A549 (cell line): ENCODE data around the gene COIL. TPM values are rescaled to one million over a fixed set of nuclear protein-coding genes. Genes with fewer than 3 reads are reported as not detected.

Experiments used
- ATAC-seq, 2 experiments: fragments of 200-7000 bp in 1 of 2; fragments of >200 bp in 1 of 2; cut with Nextera tagmentation in 1 of 2; cut with Tn5 transposase in 1 of 2; 3 replicates each; pipeline versions ENCODE4 v1.8.0 to v1.9.1; 2018 to 2020; ENCODE audit warnings: mild to moderate bottlenecking in 1 of 2, moderate library complexity in 1 of 2
- CTCF ChIA-PET: fragments of 300-600 bp; sonication (Branson Sonifier 250); formaldehyde crosslinking; extraction: SDS; loops from one replicate; lab custom pipeline; 2021; ENCODE audit warnings: antibody characterized with exemption, inconsistent platforms; lab: Yijun Ruan, JAX
- POLR2A ChIA-PET: fragments of 350-600 bp; formaldehyde crosslinking; extraction: SDS; loops from one replicate; lab custom pipeline; 2021; ENCODE audit warnings: antibody characterized with exemption, inconsistent platforms; lab: Yijun Ruan, JAX
- DNase-seq, 2 experiments: peaks; one replicate each; pipeline versions ENCODE4 v3.0.0 to v3.0.0-alpha.2; 2011 to 2016; ENCODE audit warnings: low read depth in 1 of 2, low spot score in 1 of 2
- FAIRE-seq: peaks from 2 replicates; lab custom pipeline; 2011; peaks lifted over from hg19 to GRCh38; lab: Jason Lieb, UNC
- H3K27ac ChIP-seq, 2 experiments: fragments of >200 bp; sonication (Bioruptor Twin); formaldehyde crosslinking; 3 replicates each; pipeline ENCODE4 v1.5.1; 2016 to 2017
- H3K4me1 ChIP-seq: fragments of >200 bp; sonication (Bioruptor Twin); formaldehyde crosslinking; 3 replicates; pipeline ENCODE4 v1.6.1; 2016
- H3K4me2 ChIP-seq: fragments of >200 bp; sonication (Bioruptor Twin); formaldehyde crosslinking; 3 replicates; pipeline ENCODE4 v1.6.1; 2016
- H3K4me3 ChIP-seq: fragments of >200 bp; sonication (Bioruptor Twin); formaldehyde crosslinking; 3 replicates; pipeline ENCODE4 v1.5.1; 2016
- H3K9me3 ChIP-seq: fragments of >200 bp; sonication (Bioruptor Twin); formaldehyde crosslinking; 3 replicates; pipeline ENCODE4 v1.6.1; 2016
- BHLHE40 ChIP-seq: IDR thresholded peaks from 2 replicates; pipeline ENCODE4 v1.6.1; 2012; ENCODE audit warnings: low read depth, low read length, inconsistent platforms
- CHD2 ChIP-seq: fragments of 150-350 bp; IDR thresholded peaks from 2 replicates; pipeline ENCODE4 v1.6.1; 2014; ENCODE audit warnings: low read length; ENCODE audit not compliant: partially characterized antibody
- EHF ChIP-seq: fragments of 250-450 bp; sonication (Bioruptor Pico); IDR thresholded peaks from 2 replicates; pipeline ENCODE4 v1.5.0; 2020; ENCODE audit warnings: mild to moderate bottlenecking
- EHMT2 ChIP-seq: fragments of 200-600 bp; sonication (generic); IDR thresholded peaks from 2 replicates; pipeline ENCODE4 v1.6.1; 2016; ENCODE audit warnings: antibody characterized with exemption, low read depth, mild to moderate bottlenecking, moderate library complexity
- GATA3 ChIP-seq: IDR thresholded peaks from 2 replicates; pipeline ENCODE4 v1.6.1; 2012; ENCODE audit warnings: borderline replicate concordance
- HOXB5 ChIP-seq: fragments of 250-450 bp; sonication (Bioruptor Pico); IDR thresholded peaks from 2 replicates; pipeline ENCODE4 v1.5.0; 2020; ENCODE audit warnings: mild to moderate bottlenecking, moderate library complexity
- KDM1A ChIP-seq: fragments of 200-600 bp; sonication (generic); IDR thresholded peaks from 2 replicates; pipeline ENCODE4 v1.6.1; 2016; ENCODE audit warnings: low read depth, mild to moderate bottlenecking
- MAFK ChIP-seq: fragments of 450-650 bp; IDR thresholded peaks from 2 replicates; pipeline ENCODE4 v1.6.1; 2014; ENCODE audit not compliant: partially characterized antibody
- PHF8 ChIP-seq: fragments of 200-600 bp; sonication (generic); IDR thresholded peaks from 2 replicates; pipeline ENCODE4 v1.6.1; 2016; ENCODE audit warnings: low read depth, mild to moderate bottlenecking, antibody characterized with exemption, moderate library complexity, borderline replicate concordance
- POLR2A ChIP-seq: IDR thresholded peaks from 2 replicates; pipeline ENCODE4 v1.6.1; 2012; ENCODE audit warnings: mild to moderate bottlenecking, low read length
- RAD21 ChIP-seq, 2 experiments: fragments of >200 bp in 1 of 2; sonication (Bioruptor Twin) in 1 of 2; formaldehyde crosslinking in 1 of 2; IDR thresholded peaks in 1 of 2; conservative IDR thresholded peaks in 1 of 2; 2 replicates in 1 of 2; 3 replicates in 1 of 2; pipeline ENCODE4 v1.6.1; 2012 to 2018; ENCODE audit warnings: inconsistent platforms in 1 of 2
- TFCP2L1 ChIP-seq: fragments of 250-450 bp; sonication (Bioruptor Pico); IDR thresholded peaks from 2 replicates; pipeline ENCODE4 v1.5.0; 2021; ENCODE audit warnings: mild to moderate bottlenecking
- TP53 ChIP-seq: fragments of 250-450 bp; sonication (Bioruptor Pico); IDR thresholded peaks from 2 replicates; pipeline ENCODE4 v1.5.0; 2021; ENCODE audit warnings: mild to moderate bottlenecking, moderate library complexity
- ZFP36 ChIP-seq: fragments of 450-650 bp; IDR thresholded peaks from 2 replicates; pipeline ENCODE4 v1.6.1; 2014; ENCODE audit warnings: borderline replicate concordance; ENCODE audit not compliant: partially characterized antibody
- ZNF302 ChIP-seq: fragments of 250-450 bp; sonication (Bioruptor Pico); IDR thresholded peaks from 2 replicates; pipeline ENCODE4 v1.9.0; 2021; ENCODE audit warnings: inconsistent platforms, mild to moderate bottlenecking, moderate library complexity
- WGBS: methylation state at CpG from one replicate; pipeline ENCODE4 v1.1.6; 2017; ENCODE audit errors: missing lambda C conversion rate; 5-methylcytosine and 5-hydroxymethylcytosine counted together
- polyA plus RNA-seq, 4 experiments: library from polyadenylated mRNA; depleted of rRNA in 3 of 4; stranded (reverse); fragments of >200 nt; fragmentation: RNase III in 1 of 4; extraction: RNeasy Plus Mini Kit Qiagen cat#74134 plus additional on column Dnase treatment in 1 of 4; gene quantifications; 2 replicates in 3 of 4; 3 replicates in 1 of 4; pipeline ENCODE4 v1.2.3, GENCODE V29; 2011 to 2017
- TF ChIP-seq, protein P1 (sequence below): IDR thresholded peaks from 2 replicates; pipeline ENCODE4 v1.6.1; 2012
- TF ChIP-seq, protein P2 (sequence below): fragments of 250-450 bp; sonication (Bioruptor Pico); IDR thresholded peaks from 2 replicates; pipeline ENCODE4 v1.5.0; 2021; ENCODE audit warnings: mild to moderate bottlenecking, moderate library complexity, borderline replicate concordance
- TF ChIP-seq, protein P3 (sequence below): fragments of 150-350 bp; IDR thresholded peaks from 2 replicates; pipeline ENCODE4 v1.6.1; 2014; ENCODE audit warnings: low read depth, mild to moderate bottlenecking, low read length
- TF ChIP-seq, protein P4 (sequence below): IDR thresholded peaks from 2 replicates; pipeline ENCODE4 v1.6.1; 2012; ENCODE audit warnings: low read depth, borderline replicate concordance
- TF ChIP-seq, protein P5 (sequence below): fragments of >200 bp; sonication (Bioruptor Twin); formaldehyde crosslinking; IDR thresholded peaks from 2 replicates; pipeline ENCODE4 v1.6.1; 2016
- TF ChIP-seq, protein P6 (sequence below): fragments of >200 bp; sonication (Bioruptor Twin); formaldehyde crosslinking; IDR thresholded peaks from 3 replicates; pipeline ENCODE4 v1.6.1; 2016

Gene COIL
- polyA plus RNA-seq, 2 of the 4 experiments (the other 2 are of a cell fraction): 16.9 to 20.3 TPM

DNA sequence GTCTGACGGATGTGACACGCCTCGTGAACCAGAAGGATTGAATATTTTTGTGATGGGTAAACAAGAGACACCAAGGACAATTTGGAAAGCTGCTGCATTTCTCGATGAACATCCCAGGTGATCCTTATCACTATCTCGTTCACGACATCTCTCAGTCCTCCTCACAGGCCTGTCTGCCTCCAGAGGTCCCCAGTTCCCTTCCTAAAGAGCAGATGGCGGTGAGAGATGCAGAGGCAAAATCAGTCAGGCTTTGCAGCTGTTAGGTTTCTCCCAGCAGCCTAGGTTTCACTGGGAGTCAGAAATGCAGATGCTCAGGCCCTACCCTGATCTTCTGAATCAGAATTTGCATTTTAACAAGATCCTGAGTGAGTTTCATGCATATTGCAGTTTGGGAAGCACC lies 40.7 kb upstream of the COIL start:
- no peak overlapping the region for H3K4me3 ChIP-seq
- H3K9me3 ChIP-seq: no peaks in the 10 kb centered on the region
- H3K27ac ChIP-seq: no peak overlapping the region
- H3K4me1 ChIP-seq: peaks cover 5% of the 10 kb centered on the region; the same call in 2 of the 3 replicates
- DNase-seq (no peak), FAIRE-seq (no peak), ATAC-seq (no peak)
- TF ChIP-seq KDM1A: no peak
- TF ChIP-seq, protein P1, sequence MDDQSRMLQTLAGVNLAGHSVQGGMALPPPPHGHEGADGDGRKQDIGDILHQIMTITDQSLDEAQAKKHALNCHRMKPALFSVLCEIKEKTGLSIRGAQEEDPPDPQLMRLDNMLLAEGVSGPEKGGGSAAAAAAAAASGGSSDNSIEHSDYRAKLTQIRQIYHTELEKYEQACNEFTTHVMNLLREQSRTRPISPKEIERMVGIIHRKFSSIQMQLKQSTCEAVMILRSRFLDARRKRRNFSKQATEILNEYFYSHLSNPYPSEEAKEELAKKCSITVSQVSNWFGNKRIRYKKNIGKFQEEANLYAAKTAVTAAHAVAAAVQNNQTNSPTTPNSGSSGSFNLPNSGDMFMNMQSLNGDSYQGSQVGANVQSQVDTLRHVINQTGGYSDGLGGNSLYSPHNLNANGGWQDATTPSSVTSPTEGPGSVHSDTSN: no peak
- TF ChIP-seq RAD21 (conservative IDR thresholded peaks at IDR 0.05 in 1 of 2, IDR thresholded peaks at IDR 0.05 in 1 of 2): 0 out of 5 replicates have a peak, but pooled peaks of 1 of the 2 experiments have one; percentile 10
- no peak overlapping the region for H3K4me2 ChIP-seq
- 92% methylated on average over 7 of the region's 7 CpGs for WGBS
- CTCF ChIA-PET: interaction anchor here (0.6 to 3.6 kb wide), 2 partner anchors 9 to 326 kb away, joined by 3 to 17 read pairs; no protein-coding TSS in a partner anchor
- POLR2A ChIA-PET: no interaction called here

DNA sequence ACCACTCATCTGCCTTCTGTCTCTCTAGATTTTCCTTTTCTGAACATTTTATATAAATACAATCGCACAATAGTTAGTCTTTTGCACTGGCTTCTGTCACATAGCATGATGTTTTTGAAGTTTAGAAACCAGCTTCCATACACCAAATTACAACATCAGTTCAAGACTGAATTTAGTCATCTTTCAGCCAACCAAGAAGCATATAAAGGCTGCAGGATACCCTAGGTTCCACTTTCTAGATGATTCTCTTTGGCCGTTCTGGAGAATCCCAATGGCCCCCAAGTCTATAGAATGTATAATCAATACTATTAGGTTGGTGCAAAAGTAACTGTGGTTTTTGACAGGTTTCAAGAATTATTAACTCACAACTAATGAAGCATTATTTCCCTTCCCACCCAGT lies 36.5 kb upstream of the COIL start:
- FAIRE-seq: no peak
- no peaks in the 10 kb centered on the region for H3K9me3 ChIP-seq
- 83% methylated on average over 2 of the region's 2 CpGs for WGBS
- POLR2A ChIA-PET: no interaction called here
- no peaks in the 10 kb centered on the region for H3K4me1 ChIP-seq
- DNase-seq: no peak
- no peak overlapping the region for H3K4me2 ChIP-seq
- H3K27ac ChIP-seq: no peak overlapping the region
- ATAC-seq: no peak
- CTCF ChIA-PET: interaction anchor here (1.2 kb wide), 1 partner anchor 7 kb away, joined by 3 read pairs; no protein-coding TSS in a partner anchor
- H3K4me3 ChIP-seq: no peak overlapping the region
- TF ChIP-seq GATA3 (no peak), BHLHE40 (no peak), ZFP36 (no peak), EHMT2 (no peak)

DNA sequence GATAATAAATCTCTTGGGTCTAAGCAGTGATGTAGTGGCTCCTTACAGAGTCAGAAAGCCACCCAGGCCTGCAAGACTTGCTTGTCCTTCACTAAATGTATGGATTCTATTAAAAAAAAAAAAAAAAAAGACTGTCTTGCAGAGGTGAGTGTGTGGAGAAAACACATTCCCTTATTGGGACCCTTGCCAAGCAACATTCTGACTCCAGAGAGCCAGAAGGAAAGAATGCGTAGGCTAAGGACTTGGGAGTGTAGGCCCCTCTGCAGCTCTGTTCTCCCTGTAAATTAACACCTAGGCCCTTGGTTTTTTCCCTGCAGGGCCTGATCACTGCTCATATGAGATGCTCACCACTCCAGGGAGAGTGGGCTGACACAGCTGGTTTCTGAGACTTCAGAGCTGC lies 34.9 kb upstream of the COIL start:
- H3K27ac ChIP-seq: no peak overlapping the region
- POLR2A ChIA-PET: no interaction called here
- no peak for DNase-seq
- no peak overlapping the region for H3K4me2 ChIP-seq
- no peak overlapping the region for H3K4me3 ChIP-seq
- 92% methylated on average over 1 of the region's 1 CpG for WGBS
- CTCF ChIA-PET: interaction anchor here (0.6 to 2.9 kb wide), 5 partner anchors 10 to 176 kb away, joined by 4 to 11 read pairs (median 6); no protein-coding TSS in a partner anchor
- H3K4me1 ChIP-seq: no peaks in the 10 kb centered on the region
- ATAC-seq: no peak
- FAIRE-seq: no peak
- TF ChIP-seq, protein P2, sequence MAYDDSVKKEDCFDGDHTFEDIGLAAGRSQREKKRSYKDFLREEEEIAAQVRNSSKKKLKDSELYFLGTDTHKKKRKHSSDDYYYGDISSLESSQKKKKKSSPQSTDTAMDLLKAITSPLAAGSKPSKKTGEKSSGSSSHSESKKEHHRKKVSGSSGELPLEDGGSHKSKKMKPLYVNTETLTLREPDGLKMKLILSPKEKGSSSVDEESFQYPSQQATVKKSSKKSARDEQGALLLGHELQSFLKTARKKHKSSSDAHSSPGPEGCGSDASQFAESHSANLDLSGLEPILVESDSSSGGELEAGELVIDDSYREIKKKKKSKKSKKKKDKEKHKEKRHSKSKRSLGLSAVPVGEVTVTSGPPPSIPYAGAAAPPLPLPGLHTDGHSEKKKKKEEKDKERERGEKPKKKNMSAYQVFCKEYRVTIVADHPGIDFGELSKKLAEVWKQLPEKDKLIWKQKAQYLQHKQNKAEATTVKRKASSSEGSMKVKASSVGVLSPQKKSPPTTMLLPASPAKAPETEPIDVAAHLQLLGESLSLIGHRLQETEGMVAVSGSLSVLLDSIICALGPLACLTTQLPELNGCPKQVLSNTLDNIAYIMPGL (CRISPR knock-in tag): no peak
- TF ChIP-seq, protein P3, sequence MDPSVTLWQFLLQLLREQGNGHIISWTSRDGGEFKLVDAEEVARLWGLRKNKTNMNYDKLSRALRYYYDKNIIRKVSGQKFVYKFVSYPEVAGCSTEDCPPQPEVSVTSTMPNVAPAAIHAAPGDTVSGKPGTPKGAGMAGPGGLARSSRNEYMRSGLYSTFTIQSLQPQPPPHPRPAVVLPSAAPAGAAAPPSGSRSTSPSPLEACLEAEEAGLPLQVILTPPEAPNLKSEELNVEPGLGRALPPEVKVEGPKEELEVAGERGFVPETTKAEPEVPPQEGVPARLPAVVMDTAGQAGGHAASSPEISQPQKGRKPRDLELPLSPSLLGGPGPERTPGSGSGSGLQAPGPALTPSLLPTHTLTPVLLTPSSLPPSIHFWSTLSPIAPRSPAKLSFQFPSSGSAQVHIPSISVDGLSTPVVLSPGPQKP: no peak
- TF ChIP-seq CHD2 (no peak), TP53 (no peak), PHF8 (no peak), ZFP36 (no peak), TFCP2L1 (no peak), HOXB5 (CRISPR knock-in tag) (no peak), RAD21 (conservative IDR thresholded peaks at IDR 0.05 in 1 of 2, IDR thresholded peaks at IDR 0.05 in 1 of 2) (no peak), EHF (CRISPR knock-in tag) (no peak), ZNF302 (CRISPR knock-in tag) (no peak), MAFK (no peak), POLR2A (no peak)
- TF ChIP-seq, protein P4, sequence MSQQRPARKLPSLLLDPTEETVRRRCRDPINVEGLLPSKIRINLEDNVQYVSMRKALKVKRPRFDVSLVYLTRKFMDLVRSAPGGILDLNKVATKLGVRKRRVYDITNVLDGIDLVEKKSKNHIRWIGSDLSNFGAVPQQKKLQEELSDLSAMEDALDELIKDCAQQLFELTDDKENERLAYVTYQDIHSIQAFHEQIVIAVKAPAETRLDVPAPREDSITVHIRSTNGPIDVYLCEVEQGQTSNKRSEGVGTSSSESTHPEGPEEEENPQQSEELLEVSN: no peak
- TF ChIP-seq, protein P5, sequence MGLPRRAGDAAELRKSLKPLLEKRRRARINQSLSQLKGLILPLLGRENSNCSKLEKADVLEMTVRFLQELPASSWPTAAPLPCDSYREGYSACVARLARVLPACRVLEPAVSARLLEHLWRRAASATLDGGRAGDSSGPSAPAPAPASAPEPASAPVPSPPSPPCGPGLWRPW: no peak
- TF ChIP-seq, protein P6, sequence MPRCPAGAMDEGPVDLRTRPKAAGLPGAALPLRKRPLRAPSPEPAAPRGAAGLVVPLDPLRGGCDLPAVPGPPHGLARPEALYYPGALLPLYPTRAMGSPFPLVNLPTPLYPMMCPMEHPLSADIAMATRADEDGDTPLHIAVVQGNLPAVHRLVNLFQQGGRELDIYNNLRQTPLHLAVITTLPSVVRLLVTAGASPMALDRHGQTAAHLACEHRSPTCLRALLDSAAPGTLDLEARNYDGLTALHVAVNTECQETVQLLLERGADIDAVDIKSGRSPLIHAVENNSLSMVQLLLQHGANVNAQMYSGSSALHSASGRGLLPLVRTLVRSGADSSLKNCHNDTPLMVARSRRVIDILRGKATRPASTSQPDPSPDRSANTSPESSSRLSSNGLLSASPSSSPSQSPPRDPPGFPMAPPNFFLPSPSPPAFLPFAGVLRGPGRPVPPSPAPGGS: no peak
- no peaks in the 10 kb centered on the region for H3K9me3 ChIP-seq
